Pancreas (tissue), 10 donors: ENCODE data around the gene BRICD5. TPM values are rescaled to one million over a fixed set of nuclear protein-coding genes. Genes with fewer than 3 reads are reported as not detected.

Experiments
- ATAC-seq, 4 donors: fragments of 200-7000 bp; cut with Tn5 transposase; one replicate each; pipeline versions ENCODE4 v1.8.0 to v1.9.1; 2020; ENCODE audit warnings: mild to moderate bottlenecking in 4 of 4, moderate library complexity in 4 of 4
- DNase-seq, 6 donors: peaks; one replicate each; pipeline ENCODE4 v3.0.0-alpha.2; 2020
- FAIRE-seq: peaks from 2 replicates; lab custom pipeline; 2012; peaks lifted over from hg19 to GRCh38; lab: Jason Lieb, UNC
- H3K27ac ChIP-seq, 4 donors: fragments of 200-600 bp; sonication (generic); 1 replicate in 3 of 4; 2 replicates in 1 of 4; pipeline versions ENCODE4 v1.5.0 to v1.8.0; 2020
- H3K27me3 ChIP-seq, 4 donors: fragments of 200-600 bp; one replicate each; pipeline ENCODE4 v1.8.0; 2021
- H3K36me3 ChIP-seq, 3 donors: fragments of 200-600 bp; sonication (generic) in 1 of 3; one replicate each; pipeline versions ENCODE4 v1.5.0 to v1.8.0; 2020 to 2021
- H3K4me1 ChIP-seq, 3 donors: fragments of 200-600 bp; one replicate each; pipeline ENCODE4 v1.8.0; 2021
- H3K4me3 ChIP-seq, 4 donors: fragments of 200-600 bp; sonication (generic) in 2 of 4; one replicate each; pipeline versions ENCODE4 v1.5.0 to v1.8.0; 2020 to 2021
- H3K9me3 ChIP-seq, 4 donors: fragments of 200-600 bp; one replicate each; pipeline ENCODE4 v1.8.0; 2021
- CTCF ChIP-seq, 4 donors: fragments of 200-600 bp; sonication (generic) in 3 of 4; IDR thresholded peaks; one replicate each; pipeline versions ENCODE4 v1.5.0 to v1.8.0; 2021; ENCODE audit warnings: antibody characterized with exemption in 4 of 4
- WGBS, 2 donors: extraction: QIAGEN DNeasy Blood & Tissue Kit; methylation state at CpG; one replicate each; pipeline ENCODE4 v1.1.7; 2013; 5-methylcytosine and 5-hydroxymethylcytosine counted together
- intact Hi-C, 3 donors: fragments of 100-400 bp; cut with DNase I; formaldehyde crosslinking; loops; one replicate each; pipeline versions ENCODE4 v1.11.1 to v1.14.2; 2022
- polyA plus RNA-seq, 2 donors: library from polyadenylated mRNA; stranded (reverse); fragments of 200-250 nt; gene quantifications; one replicate each; pipeline ENCODE4 v1.2.3, GENCODE V29; 2013
- total RNA-seq, 6 donors: library from RNA; stranded (reverse); fragmentation: NEBNext Ultra II Directional in 4 of 6; extraction: Animal tissue kit (Norgen Biotek cat#: 25700) in 4 of 6; gene quantifications; one replicate each; pipeline versions ENCODE4 v1.2.1 to v1.2.4, GENCODE V29; 2021 to 2023
- donor health status: healthy with polysubstance abuse.
- donor health status: DM: no; HTN: no; CAD: no; lungs with moderate emphysema.
- donor health status: DM: no; HTN: no; CAD: no.
- donor health status: control.
- donor health status: control.
- donor health status: Bipolar disorder and iron deficiency.
- donor health status: DM: yes; HTN: yes; CAD: no.
- donor health status: DM: no; HTN: no; CAD: no.
- donor health status: DM: no; HTN: no; CAD: no.
- donor health status: DM: yes; HTN: yes; CAD: no.

BRICD5 gene
- total and polyA plus RNA-seq, 8 donors = 1.0 to 24.5 (median 2.1) TPM

- TF ChIP-seq CTCF (IDR thresholded peaks at IDR 0.05) = no peak
- Histone ChIP-seq H3K27ac (no peak overlapping the region), H3K4me1 (peaks cover 7 to 14% (median 11%) of the 10 kb centered on the region in 3 donors), H3K27me3 (no peaks in the 10 kb centered on the region), H3K9me3 (no peaks in the 10 kb centered on the region), H3K36me3 (no peaks in the 10 kb centered on the region), H3K4me3 (no peak overlapping the region)
- intact Hi-C loops = loop anchor here in 1 of 3 donors (2.0 kb wide), 1 partner anchor 15 kb away; no protein-coding TSS in a partner anchor
- FAIRE-seq (no peak), ATAC-seq (no peak), DNase-seq (no peak)
- 92 to 98% methylated on average over 10 of the region's 10 CpGs for WGBS, 2 donors
These were observed 48.8 kb downstream of the BRICD5 start for GRCh38 chr16:2161911-2162310.

GRCh38 chr16:2160915-2161551 is 49.6 kb downstream of the BRICD5 start:
- no peak overlapping the region for H3K4me3 ChIP-seq
- H3K36me3 ChIP-seq = no peaks in the 10 kb centered on the region
- WGBS, 2 donors = 85% methylated on average over 20 of the region's 20 CpGs
- TF ChIP-seq CTCF (IDR thresholded peaks at IDR 0.05) = no peak
- no peaks in the 10 kb centered on the region for H3K27me3 ChIP-seq
- DNase-seq = no peak
- no peak overlapping the region for H3K27ac ChIP-seq
- no peak for ATAC-seq
- peaks cover 13 to 21% (median 15%) of the 10 kb centered on the region in 3 donors for H3K4me1 ChIP-seq
- no peaks in the 10 kb centered on the region for H3K9me3 ChIP-seq
- intact Hi-C loops = loop anchor here in 1 of 3 donors (2.0 kb wide), 1 partner anchor 16 kb away; no protein-coding TSS in a partner anchor
- FAIRE-seq = no peak

Other genes starting within 250 kb of the BRICD5 start
- gene RPS2, start 246.0 kb downstream of the BRICD5 start, total RNA-seq = 1,000 to 10,000 TPM; 1,316 to 3,013 (median 1,806) TPM
- gene RPS2, start 246.0 kb downstream of the BRICD5 start, polyA plus RNA-seq = 1,000 to 10,000 TPM; 1,574 to 3,219 TPM
- gene RNF151, start 244.0 kb downstream of the BRICD5 start, total RNA-seq = not detected
- gene RNF151, start 244.0 kb downstream of the BRICD5 start, polyA plus RNA-seq = under 1 TPM; 0.12 to 0.61 TPM
- gene TBL3, start 238.8 kb downstream of the BRICD5 start, total RNA-seq = 10 to 100 TPM; 14.7 to 23.5 (median 19.4) TPM
- 10 to 100 TPM; 55.8 to 63.7 TPM for gene TBL3, start 238.8 kb downstream of the BRICD5 start, polyA plus RNA-seq
- under 1 TPM in 5 of 6 donors, not detected in 1; 0.35 to 0.69 (median 0.52) TPM for gene NOXO1, start 229.4 kb downstream of the BRICD5 start, total RNA-seq
- 1 to 10 TPM in 1 of 2 donors, under 1 TPM in 1; 0.70 to 1.6 TPM for gene NOXO1, start 229.4 kb downstream of the BRICD5 start, polyA plus RNA-seq
- 10 to 100 TPM; 17.1 to 31.9 (median 25.9) TPM for gene GFER, start 226.7 kb downstream of the BRICD5 start, total RNA-seq
- gene GFER, start 226.7 kb downstream of the BRICD5 start, polyA plus RNA-seq = 10 to 100 TPM; 25.7 to 62.0 TPM
- 1 to 10 TPM in 1 of 6 donors, under 1 TPM in 5; 0.19 to 1.5 (median 0.55) TPM for gene SYNGR3, start 220.9 kb downstream of the BRICD5 start, total RNA-seq
- gene SYNGR3, start 220.9 kb downstream of the BRICD5 start, polyA plus RNA-seq = 1 to 10 TPM in 1 of 2 donors, under 1 TPM in 1; 0.57 to 3.1 TPM
- gene ZNF598, start 201.0 kb downstream of the BRICD5 start, total RNA-seq = 10 to 100 TPM; 26.0 to 93.6 (median 42.4) TPM
- 10 to 100 TPM; 71.0 to 73.5 TPM for gene ZNF598, start 201.0 kb downstream of the BRICD5 start, polyA plus RNA-seq
- gene NPW, start 191.1 kb downstream of the BRICD5 start, total RNA-seq = 1 to 10 TPM in 2 of 6 donors, under 1 TPM in 4; 0.43 to 1.9 (median 0.50) TPM
- 1 to 10 TPM; 1.3 to 2.7 TPM for gene NPW, start 191.1 kb downstream of the BRICD5 start, polyA plus RNA-seq
- 10 to 100 TPM; 14.7 to 28.9 (median 23.0) TPM for gene NHERF2, start 184.0 kb downstream of the BRICD5 start, total RNA-seq
- gene NHERF2, start 184.0 kb downstream of the BRICD5 start, polyA plus RNA-seq = 100 to 1,000 TPM in 1 of 2 donors, 10 to 100 TPM in 1; 60.7 to 144 TPM
- 10 to 100 TPM in 1 of 6 donors, 1 to 10 TPM in 5; 5.2 to 10.4 (median 8.4) TPM for gene NTHL1, start 163.0 kb downstream of the BRICD5 start, total RNA-seq
- gene NTHL1, start 163.0 kb downstream of the BRICD5 start, polyA plus RNA-seq = 10 to 100 TPM; 22.1 to 22.8 TPM
- gene TSC2, start 162.9 kb downstream of the BRICD5 start, total RNA-seq = 10 to 100 TPM; 51.0 to 91.7 (median 77.6) TPM
- 100 to 1,000 TPM; 119 to 172 TPM for gene TSC2, start 162.9 kb downstream of the BRICD5 start, polyA plus RNA-seq
- gene PKD1, start 75.0 kb downstream of the BRICD5 start, total RNA-seq = 10 to 100 TPM; 29.8 to 50.5 (median 39.5) TPM
- gene PKD1, start 75.0 kb downstream of the BRICD5 start, polyA plus RNA-seq = 100 to 1,000 TPM in 1 of 2 donors, 10 to 100 TPM in 1; 68.6 to 127 TPM
- gene RAB26, start 62.2 kb downstream of the BRICD5 start, total RNA-seq = 10 to 100 TPM; 19.2 to 36.8 (median 28.4) TPM
- 100 to 1,000 TPM; 161 to 255 TPM for gene RAB26, start 62.2 kb downstream of the BRICD5 start, polyA plus RNA-seq
- 10 to 100 TPM; 25.3 to 45.1 (median 40.8) TPM for gene TRAF7, start 55.1 kb downstream of the BRICD5 start, total RNA-seq
- gene TRAF7, start 55.1 kb downstream of the BRICD5 start, polyA plus RNA-seq = 10 to 100 TPM; 24.5 to 30.1 TPM
- 1 to 10 TPM in 2 of 6 donors, under 1 TPM in 4; 0.61 to 1.7 (median 0.81) TPM for gene CASKIN1, start 14.3 kb downstream of the BRICD5 start, total RNA-seq
- gene CASKIN1, start 14.3 kb downstream of the BRICD5 start, polyA plus RNA-seq = 1 to 10 TPM; 1.5 to 2.1 TPM
- gene MLST8, start 5.4 kb downstream of the BRICD5 start, total RNA-seq = 10 to 100 TPM; 16.6 to 27.0 (median 19.1) TPM
- gene MLST8, start 5.4 kb downstream of the BRICD5 start, polyA plus RNA-seq = 10 to 100 TPM; 59.3 to 62.8 TPM
- gene PGP, start 4.0 kb upstream of the BRICD5 start, total RNA-seq = 1 to 10 TPM; 2.9 to 5.8 (median 3.7) TPM
- gene PGP, start 4.0 kb upstream of the BRICD5 start, polyA plus RNA-seq = 10 to 100 TPM in 1 of 2 donors, 1 to 10 TPM in 1; 8.9 to 10.2 TPM
- 10 to 100 TPM in 2 of 6 donors, 1 to 10 TPM in 4; 8.7 to 13.2 (median 9.4) TPM for gene E4F1, start 12.7 kb upstream of the BRICD5 start, total RNA-seq
- gene E4F1, start 12.7 kb upstream of the BRICD5 start, polyA plus RNA-seq = 10 to 100 TPM; 47.8 to 48.4 TPM
- gene DNASE1L2, start 25.6 kb upstream of the BRICD5 start, total RNA-seq = 1 to 10 TPM in 1 of 6 donors, under 1 TPM in 5; 0.31 to 1.3 (median 0.67) TPM
- gene DNASE1L2, start 25.6 kb upstream of the BRICD5 start, polyA plus RNA-seq = 1 to 10 TPM; 3.4 to 4.9 TPM
- 10 to 100 TPM; 31.9 to 64.4 (median 36.3) TPM for gene ECI1, start 40.7 kb upstream of the BRICD5 start, total RNA-seq
- 10 to 100 TPM; 51.1 to 72.5 TPM for gene ECI1, start 40.7 kb upstream of the BRICD5 start, polyA plus RNA-seq
- 10 to 100 TPM; 36.0 to 66.2 (median 50.3) TPM for gene RNPS1, start 57.3 kb upstream of the BRICD5 start, total RNA-seq
- 100 to 1,000 TPM in 1 of 2 donors, 10 to 100 TPM in 1; 56.0 to 103 TPM for gene RNPS1, start 57.3 kb upstream of the BRICD5 start, polyA plus RNA-seq
- gene ABCA3, start 129.9 kb upstream of the BRICD5 start, total RNA-seq = 10 to 100 TPM; 12.7 to 26.5 (median 16.5) TPM
- 10 to 100 TPM; 22.6 to 22.8 TPM for gene ABCA3, start 129.9 kb upstream of the BRICD5 start, polyA plus RNA-seq
- 1 to 10 TPM in 4 of 6 donors, under 1 TPM in 2; 0.69 to 2.6 (median 1.3) TPM for gene CCNF, start 218.6 kb upstream of the BRICD5 start, total RNA-seq
- under 1 TPM; 0.77 to 0.91 TPM for gene CCNF, start 218.6 kb upstream of the BRICD5 start, polyA plus RNA-seq
- under 1 TPM in 5 of 6 donors, not detected in 1; 0.16 to 0.82 (median 0.76) TPM for gene TEDC2, start 249.2 kb upstream of the BRICD5 start, total RNA-seq
- gene TEDC2, start 249.2 kb upstream of the BRICD5 start, polyA plus RNA-seq = 1 to 10 TPM; 1.1 to 1.4 TPM